Measurements from ENCODE around the gene CEP128.

DNA sequence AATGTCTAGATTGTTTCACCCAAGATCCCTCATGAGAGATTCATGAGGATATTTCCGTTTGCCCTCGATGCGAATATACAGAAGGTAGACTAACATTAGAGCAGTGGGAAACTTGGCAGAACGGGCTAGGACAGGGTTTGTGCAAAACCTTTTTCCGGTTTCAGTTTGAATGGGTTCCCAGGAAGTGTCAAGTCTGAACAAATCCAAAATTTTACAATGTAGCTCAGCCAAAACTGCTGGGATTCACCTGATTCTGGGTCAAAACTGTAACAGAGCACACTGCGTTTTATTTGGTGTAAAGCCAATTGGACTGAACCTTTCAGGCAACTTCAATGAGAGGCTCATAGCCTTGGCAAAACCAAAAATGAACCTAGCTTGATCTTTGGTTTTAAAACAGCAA is 392.4 kb downstream of the CEP128 start:
- TF ChIP-seq ZNF274 (IDR thresholded peaks at IDR 0.05; ENCODE audit: low read depth, low read length) (no peak), YY1 (IDR thresholded peaks at IDR 0.05; ENCODE audit: insufficient read depth, insufficient read length) (no peak)
